WTC11 (cell line): ENCODE measurements around the gene ZACN. TPM values are rescaled to one million over a fixed set of nuclear protein-coding genes. Genes with fewer than 3 reads are reported as not detected.
A peak's percentile ranks its signal among the peaks of the same experiment; 100 is the strongest.

Experiments
- ATAC-seq: fragments of 200-7000 bp; cut with Tn5 transposase; 2 replicates; pipeline ENCODE4 v1.10.0; 2021; ENCODE audit warnings: mild to moderate bottlenecking, moderate library complexity
- Bru-seq: library from RNA; stranded (reverse); fragments of 400-500 nt; gene quantifications from one replicate; lab custom pipeline; 2021; lab: Mats Ljungman, UMichigan
- CTCF ChIA-PET: fragments of 300-600 bp; sonication (Branson Sonifier 250); formaldehyde crosslinking; loops from one replicate; lab custom pipeline; 2021; ENCODE audit warnings: antibody characterized with exemption; lab: Charles Lee
- POLR2A ChIA-PET: fragments of 350-600 bp; sonication (Branson Sonifier 250); formaldehyde crosslinking; loops from one replicate; lab custom pipeline; 2021; ENCODE audit warnings: antibody characterized with exemption; lab: Charles Lee
- DNase-seq: peaks from one replicate; pipeline ENCODE4 v3.0.0; 2021; ENCODE audit warnings: low spot score
- H3K27ac Mint-ChIP-seq: 2 replicates; pipeline ENCODE4 v1.8.0; 2021; ENCODE audit warnings: mixed read lengths
- H3K27me3 Mint-ChIP-seq: 2 replicates; pipeline ENCODE4 v1.8.0; 2021; ENCODE audit warnings: low read depth, mild to moderate bottlenecking, moderate library complexity, mixed read lengths
- H3K36me3 Mint-ChIP-seq: 2 replicates; pipeline ENCODE4 v1.8.0; 2021; ENCODE audit warnings: mixed read lengths
- H3K4me1 Mint-ChIP-seq: 2 replicates; pipeline ENCODE4 v1.8.0; 2022; ENCODE audit warnings: mixed read lengths
- H3K4me3 Mint-ChIP-seq: 2 replicates; pipeline ENCODE4 v1.8.0; 2021; ENCODE audit warnings: mild to moderate bottlenecking, moderate library complexity, mixed read lengths
- H3K9me3 Mint-ChIP-seq: 2 replicates; pipeline ENCODE4 v1.8.0; 2021; ENCODE audit warnings: mixed read lengths
- AFF4 ChIP-seq: sonication (generic); formaldehyde crosslinking; IDR thresholded peaks from 2 replicates; pipeline ENCODE4 v1.8.1; 2023; ENCODE audit warnings: mild to moderate bottlenecking, missing genetic modification reagents, borderline replicate concordance
- AR ChIP-seq: fragments of 250-450 bp; sonication (Bioruptor Pico); IDR thresholded peaks from 2 replicates; pipeline ENCODE4 v1.9.0; 2021; ENCODE audit warnings: mild to moderate bottlenecking
- ATF1 ChIP-seq: sonication (generic); formaldehyde crosslinking; IDR thresholded peaks from 2 replicates; pipeline ENCODE4 v1.8.1; 2023; ENCODE audit warnings: mild to moderate bottlenecking, moderate library complexity, missing genetic modification reagents
- E2F4 ChIP-seq: sonication (generic); formaldehyde crosslinking; IDR thresholded peaks from 2 replicates; pipeline ENCODE4 v1.8.1; 2022; ENCODE audit warnings: low read depth, mild to moderate bottlenecking, moderate library complexity, missing genetic modification reagents, borderline replicate concordance
- EMX1 ChIP-seq: fragments of 250-450 bp; sonication (Bioruptor Pico); IDR thresholded peaks from 2 replicates; pipeline ENCODE4 v1.8.0; 2021; ENCODE audit warnings: mild to moderate bottlenecking
- FOXP1 ChIP-seq: sonication (generic); formaldehyde crosslinking; IDR thresholded peaks from 2 replicates; pipeline ENCODE4 v1.8.0; 2022; ENCODE audit warnings: missing genetic modification reagents, mild to moderate bottlenecking, moderate library complexity, borderline replicate concordance
- JAZF1 ChIP-seq: fragments of 250-450 bp; sonication (Bioruptor Pico); IDR thresholded peaks from 2 replicates; pipeline ENCODE4 v1.9.0; 2021; ENCODE audit warnings: moderate library complexity, mild to moderate bottlenecking, inconsistent platforms
- NR2C2 ChIP-seq: sonication (generic); formaldehyde crosslinking; IDR thresholded peaks from 2 replicates; pipeline ENCODE4 v1.8.0; 2022; ENCODE audit warnings: mild to moderate bottlenecking, missing genetic modification reagents
- PRRX2 ChIP-seq: fragments of 250-450 bp; sonication (Bioruptor Pico); IDR thresholded peaks from 2 replicates; pipeline ENCODE4 v1.8.0; 2021; ENCODE audit warnings: mild to moderate bottlenecking
- RELA ChIP-seq: sonication (generic); formaldehyde crosslinking; IDR thresholded peaks from 2 replicates; pipeline ENCODE4 v1.8.1; 2022; ENCODE audit warnings: missing genetic modification reagents, mild to moderate bottlenecking, borderline replicate concordance
- RORB ChIP-seq: fragments of 250-450 bp; sonication (Bioruptor Pico); IDR thresholded peaks from 2 replicates; pipeline ENCODE4 v1.9.0; 2021; ENCODE audit warnings: mild to moderate bottlenecking
- SMAD3 ChIP-seq: sonication (generic); formaldehyde crosslinking; IDR thresholded peaks from 2 replicates; pipeline ENCODE4 v1.8.0; 2022; ENCODE audit warnings: missing genetic modification reagents, mild to moderate bottlenecking, borderline replicate concordance
- SMAD4 ChIP-seq: sonication (generic); formaldehyde crosslinking; IDR thresholded peaks from 2 replicates; pipeline ENCODE4 v1.8.0; 2022; ENCODE audit warnings: mild to moderate bottlenecking, missing genetic modification reagents
- ZNF219 ChIP-seq: sonication (generic); formaldehyde crosslinking; IDR thresholded peaks from 2 replicates; pipeline ENCODE4 v1.8.0; 2023; ENCODE audit warnings: missing genetic modification reagents, mild to moderate bottlenecking, borderline replicate concordance
- ZNF671 ChIP-seq: fragments of 250-450 bp; sonication (Bioruptor Pico); IDR thresholded peaks from 2 replicates; pipeline ENCODE4 v1.8.0; 2021; ENCODE audit warnings: mild to moderate bottlenecking
- long read RNA-seq, 3 experiments: library from RNA in 1 of 3; library from capped mRNA in 1 of 3; library from polyadenylated mRNA in 1 of 3; unstranded in 2 of 3; stranded (forward) in 1 of 3; transcript quantifications; one replicate each; pipeline ENCODE4 v2.0.0, GENCODE V29; 2021
- total RNA-seq: library from RNA; stranded (reverse); gene quantifications from 3 replicates; pipeline ENCODE4 v1.2.3, GENCODE V29; 2021

Gene ZACN
- total RNA-seq (0.07 to 0.28 TPM (median 0.11 TPM) in 3 replicates), Bru-seq, nascent RNA (not detected)
- long read RNA-seq, experiment 1, partial matches to known transcripts = 0 of 1 reads
- long read RNA-seq, experiment 1, other reads (novel, unspliced or antisense) = 1 of 1 reads
- long read RNA-seq, experiment 2 = 0 reads
- long read RNA-seq, experiment 3 = 0 reads

- Mint-ChIP-seq H3K4me3 (peak within 1 kb of the TSS; percentile 59), H3K27ac (no peak within 1 kb of the TSS), H3K4me1 (peaks cover 50% of the 10 kb centered on the region), H3K9me3 (no peaks in the 10 kb centered on the region), H3K27me3 (peaks cover 57% of the 10 kb centered on the region), H3K36me3 (peaks cover 1% of the 10 kb centered on the region; the same call in 1 of the 2 replicates)
- TF ChIP-seq ZNF219 (CRISPR knock-in tag) = no peak
- TF ChIP-seq FOXP1 (CRISPR knock-in tag) = 0 out of 2 replicates have a peak, but pooled peaks have one; percentile 32
- TF ChIP-seq ZNF671 = no peak
- TF ChIP-seq ATF1 = no peak
- TF ChIP-seq SMAD4 (CRISPR knock-in tag) = no peak
- 0 out of 2 replicates have a peak, but pooled peaks have one; percentile 4 for TF ChIP-seq AR (CRISPR knock-in tag)
- no peak for TF ChIP-seq AFF4
- POLR2A ChIA-PET = interaction anchor here (1.1 kb wide), 1 partner anchor 174 kb away, joined by 3 read pairs; the partner anchor contains the start of gene MRPL38
- ATAC-seq = no peak
- no peak for DNase-seq
- CTCF ChIA-PET = interaction anchor here (0.7 to 3.7 kb wide), 13 partner anchors 10 to 307 kb away, joined by 3 to 26 read pairs (median 4); partner anchors contain the start of genes CDK3, EXOC7 and MRPL38
Measured at GRCh38 chr17:76078860-76079534, at the start of gene ZACN. TSS of gene ZACN (plus strand) at chr17:76079182. CDS start at chr17:76079265, 83 bp downstream.

GRCh38 chr17:76032073-76032779 lies 46.8 kb upstream of the ZACN start:
- ChIA-PET CTCF (interaction anchor here (0.7 to 5.5 kb wide), 4 partner anchors 11 to 27 kb away, joined by 3 to 42 read pairs (median 4); no protein-coding TSS in a partner anchor), POLR2A (no interaction called here)
- ATAC-seq = no peak
- TF ChIP-seq EMX1 (CRISPR knock-in tag) (no peak), SMAD3 (CRISPR knock-in tag) (0 out of 2 replicates have a peak, but pooled peaks have one; percentile 20)
- TF ChIP-seq, all 79 proteins: peak for 1
- H3K4me1 Mint-ChIP-seq = peaks cover 29% of the 10 kb centered on the region
- H3K4me3 Mint-ChIP-seq = no peak overlapping the region
- no peaks in the 10 kb centered on the region for H3K36me3 Mint-ChIP-seq
- no peak for DNase-seq
- no peaks in the 10 kb centered on the region for H3K27me3 Mint-ChIP-seq
- no peaks in the 10 kb centered on the region for H3K9me3 Mint-ChIP-seq
- H3K27ac Mint-ChIP-seq = no peak overlapping the region

- H3K4me3 Mint-ChIP-seq = no peak overlapping the region
- H3K27ac Mint-ChIP-seq = no peak overlapping the region
- ATAC-seq (no peak), DNase-seq (no peak)
- peaks cover 25% of the 10 kb centered on the region for H3K4me1 Mint-ChIP-seq
- POLR2A ChIA-PET = no interaction called here
- H3K9me3 Mint-ChIP-seq = no peaks in the 10 kb centered on the region
- H3K27me3 Mint-ChIP-seq = no peaks in the 10 kb centered on the region
- CTCF ChIA-PET = interaction anchor here (0.8 to 5.5 kb wide), 3 partner anchors 12 to 27 kb away, joined by 3 to 42 read pairs (median 3); no protein-coding TSS in a partner anchor
- TF ChIP-seq E2F4 (CRISPR knock-in tag) (no peak), NR2C2 (no peak), RELA (CRISPR knock-in tag) (no peak), RORB (no peak), PRRX2 (CRISPR knock-in tag) (no peak), JAZF1 (CRISPR knock-in tag) (no peak)
- no peaks in the 10 kb centered on the region for H3K36me3 Mint-ChIP-seq
Measured at GRCh38 chr17:76032780-76033108, 46.2 kb upstream of the ZACN start.
